NCI-H1105 (cell line): ENCODE results near the gene ALDH3A2.
A peak's percentile ranks its signal among the peaks of the same experiment; 100 is the strongest.

Experiments used
- DNase-seq: peaks from one replicate; lab custom pipeline; 2025; lab: John Stamatoyannopoulos, UW

Gene ALDH3A2

DNA sequence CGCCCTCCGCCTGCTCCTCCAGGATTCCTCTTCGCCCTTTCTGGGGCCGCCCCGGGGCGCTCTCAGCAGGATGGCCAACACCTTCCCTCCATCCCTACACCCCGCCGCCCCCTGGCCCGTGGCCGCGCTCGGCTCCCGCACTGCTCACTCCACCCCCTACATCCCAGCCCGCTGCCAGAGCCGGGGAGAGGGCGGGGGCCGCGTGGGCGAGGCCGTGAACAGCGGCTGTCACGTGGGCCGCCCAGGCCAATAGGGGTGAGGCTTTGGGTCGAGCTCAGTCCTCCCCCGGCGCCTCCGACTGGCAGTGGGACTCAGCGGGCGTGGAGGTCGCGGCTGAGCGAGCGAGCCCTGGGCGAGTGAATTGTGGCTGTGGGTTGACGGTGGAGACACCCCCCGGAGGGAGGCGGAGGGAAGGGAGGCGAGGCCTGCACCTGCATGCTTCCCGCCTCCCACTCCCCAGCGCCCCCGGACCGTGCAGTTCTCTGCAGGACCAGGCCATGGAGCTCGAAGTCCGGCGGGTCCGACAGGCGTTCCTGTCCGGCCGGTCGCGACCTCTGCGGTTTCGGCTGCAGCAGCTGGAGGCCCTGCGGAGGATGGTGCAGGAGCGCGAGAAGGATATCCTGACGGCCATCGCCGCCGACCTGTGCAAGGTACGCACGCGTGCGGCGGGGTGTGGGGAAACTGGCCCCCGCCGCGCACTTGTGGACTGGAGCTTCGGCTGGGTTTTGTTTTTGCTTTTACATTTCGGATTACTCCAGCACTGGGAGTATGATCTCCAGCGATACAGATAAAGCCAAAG is at the start of gene ALDH3A2:
ALDH3A2 (plus strand) TSS at position 277 of the 799 bp plus-strand sequence; CDS start at position 498, 221 bp downstream.
- DNase-seq = peak; percentile 99

GRCh38 chr17:19610311-19610710 is 38.2 kb upstream of the ALDH3A2 start:
- no peak for DNase-seq

DNA sequence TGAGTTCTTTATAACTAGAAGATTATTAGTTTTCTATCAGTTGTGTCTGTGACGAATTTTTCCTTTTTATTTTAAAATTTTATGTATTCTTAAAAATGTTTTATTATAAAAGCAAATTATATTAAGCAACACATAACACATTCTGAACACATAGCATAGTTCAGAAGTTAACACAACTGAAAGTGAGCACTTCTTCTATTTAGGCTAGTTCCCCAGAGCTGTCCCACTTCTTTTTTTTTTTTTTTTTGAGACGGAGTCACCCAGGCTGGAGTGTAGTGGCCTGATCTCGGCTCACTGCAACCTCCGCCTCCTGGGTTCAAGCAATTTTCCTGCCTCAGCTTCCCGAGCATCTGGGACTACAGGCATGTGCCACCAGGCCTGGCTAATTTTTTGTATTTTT is 37.7 kb upstream of the ALDH3A2 start:
- DNase-seq = no peak

DNA sequence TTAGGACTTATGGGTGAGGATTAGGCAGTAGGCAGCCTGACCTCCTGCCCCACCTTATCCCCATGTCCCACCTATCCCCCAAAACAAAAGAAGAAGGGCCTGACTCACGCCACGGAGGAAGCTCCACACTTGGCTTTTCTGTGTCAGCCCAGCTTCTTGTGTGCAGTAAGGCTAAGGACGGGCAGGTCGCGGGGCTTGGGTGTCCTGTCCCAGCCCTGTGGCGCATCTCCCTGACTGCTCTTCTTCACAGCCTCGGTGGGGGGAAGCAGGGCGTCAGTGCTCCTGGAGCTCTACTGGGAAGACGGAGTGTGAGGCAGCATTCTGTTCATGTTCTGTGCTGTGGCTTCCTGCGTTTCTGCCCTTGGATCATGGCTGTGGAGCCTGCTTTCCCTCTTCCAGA is 34.6 kb upstream of the ALDH3A2 start:
- DNase-seq = no peak

DNA sequence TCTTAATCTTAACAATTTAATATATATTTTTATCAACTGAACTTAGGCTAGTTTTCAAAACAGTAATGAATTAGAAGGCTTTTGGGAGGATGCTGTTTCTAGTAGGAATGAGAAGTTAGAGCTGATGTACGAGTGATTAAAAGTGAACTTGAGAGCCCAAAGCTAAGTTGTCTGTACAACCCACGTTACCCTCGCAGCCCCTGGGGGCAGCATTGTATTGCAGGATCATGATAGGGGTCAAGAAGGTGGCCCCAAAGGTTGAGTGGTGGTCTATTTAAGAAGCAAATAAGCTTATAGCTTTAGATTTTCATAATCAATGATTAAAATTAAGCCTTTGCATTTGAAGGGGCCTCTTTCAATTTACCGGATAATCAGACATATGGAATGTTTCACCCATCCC is 33.7 kb upstream of the ALDH3A2 start:
- DNase-seq = no peak

DNA sequence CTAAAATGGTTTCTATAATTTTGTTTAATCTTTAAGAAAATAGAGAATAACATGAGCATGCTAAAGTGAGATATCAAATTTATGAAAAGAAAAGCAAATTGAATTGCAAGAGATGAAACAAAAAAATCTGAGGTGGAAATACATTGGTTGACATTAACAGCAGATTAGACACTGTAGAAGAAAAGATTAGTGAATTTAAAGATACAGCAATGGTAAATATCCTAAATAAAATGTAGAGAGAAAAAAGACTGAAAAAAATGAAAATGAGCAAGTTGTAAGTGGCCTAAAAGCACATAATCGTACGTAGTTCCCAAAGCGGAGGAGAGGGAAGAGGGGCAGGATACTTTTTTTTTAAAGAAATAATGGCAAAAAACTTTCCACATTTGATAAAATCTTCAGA is 30.5 kb upstream of the ALDH3A2 start:
- DNase-seq = no peak

- no peak for DNase-seq
Observed at GRCh38 chr17:19619705-19620325, 28.7 kb upstream of the ALDH3A2 start.

GRCh38 chr17:19621697-19622096 is 26.9 kb upstream of the ALDH3A2 start:
- DNase-seq = no peak

DNA sequence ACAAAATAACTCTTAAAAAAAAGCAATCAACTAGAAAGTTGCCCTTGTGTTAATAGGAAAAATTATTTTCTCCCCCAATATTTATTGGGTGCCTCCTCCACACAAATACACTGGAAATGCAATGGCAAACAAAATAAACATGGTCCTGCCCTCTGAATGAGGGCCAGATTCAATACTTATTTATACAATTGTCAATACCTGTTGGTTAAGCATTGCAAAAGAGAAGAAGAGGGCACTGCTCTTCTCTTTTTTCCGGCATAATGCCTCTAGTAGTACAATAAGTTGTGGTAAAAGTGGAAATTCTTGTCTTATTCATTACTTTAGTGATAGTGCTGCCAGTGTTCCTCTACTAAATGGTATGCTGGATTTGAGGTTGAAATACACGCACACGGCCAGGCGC is 22.5 kb upstream of the ALDH3A2 start:
- DNase-seq = no peak

GRCh38 chr17:19629449-19629848 is 19.1 kb upstream of the ALDH3A2 start:
- no peak for DNase-seq

GRCh38 chr17:19630035-19630434 is 18.5 kb upstream of the ALDH3A2 start:
- DNase-seq = no peak

- DNase-seq = no peak
Observed at GRCh38 chr17:19630661-19631060, 17.9 kb upstream of the ALDH3A2 start.

- DNase-seq = no peak
Observed at GRCh38 chr17:19631905-19632304, 16.6 kb upstream of the ALDH3A2 start.

GRCh38 chr17:19641687-19642372 is 6.7 kb upstream of the ALDH3A2 start:
- DNase-seq = no peak

DNA sequence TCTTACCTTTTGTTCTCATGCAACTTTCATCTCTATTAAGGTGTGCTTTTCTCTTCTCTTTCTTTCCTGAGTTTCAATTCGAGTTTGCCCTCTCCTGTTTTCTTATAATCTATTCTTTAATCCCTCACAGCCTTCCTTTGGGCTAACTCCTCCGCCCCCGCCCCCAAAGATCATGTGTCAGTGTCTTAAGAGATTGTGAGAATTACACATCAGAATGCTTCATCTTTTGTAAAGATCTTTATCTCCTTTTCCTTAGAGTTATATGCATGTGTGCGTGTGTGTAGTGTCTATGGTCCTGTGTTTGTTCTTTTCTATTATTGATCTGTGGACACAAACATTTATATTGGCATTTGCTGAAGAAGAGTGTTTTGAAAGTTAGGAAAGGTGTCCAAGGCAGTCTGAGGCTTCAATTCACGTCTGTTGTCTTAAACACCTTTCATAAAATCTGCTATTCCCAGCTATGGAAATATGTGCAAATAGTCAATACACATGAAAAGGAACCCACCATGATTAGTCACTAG is 6.1 kb upstream of the ALDH3A2 start:
- DNase-seq = no peak

DNA sequence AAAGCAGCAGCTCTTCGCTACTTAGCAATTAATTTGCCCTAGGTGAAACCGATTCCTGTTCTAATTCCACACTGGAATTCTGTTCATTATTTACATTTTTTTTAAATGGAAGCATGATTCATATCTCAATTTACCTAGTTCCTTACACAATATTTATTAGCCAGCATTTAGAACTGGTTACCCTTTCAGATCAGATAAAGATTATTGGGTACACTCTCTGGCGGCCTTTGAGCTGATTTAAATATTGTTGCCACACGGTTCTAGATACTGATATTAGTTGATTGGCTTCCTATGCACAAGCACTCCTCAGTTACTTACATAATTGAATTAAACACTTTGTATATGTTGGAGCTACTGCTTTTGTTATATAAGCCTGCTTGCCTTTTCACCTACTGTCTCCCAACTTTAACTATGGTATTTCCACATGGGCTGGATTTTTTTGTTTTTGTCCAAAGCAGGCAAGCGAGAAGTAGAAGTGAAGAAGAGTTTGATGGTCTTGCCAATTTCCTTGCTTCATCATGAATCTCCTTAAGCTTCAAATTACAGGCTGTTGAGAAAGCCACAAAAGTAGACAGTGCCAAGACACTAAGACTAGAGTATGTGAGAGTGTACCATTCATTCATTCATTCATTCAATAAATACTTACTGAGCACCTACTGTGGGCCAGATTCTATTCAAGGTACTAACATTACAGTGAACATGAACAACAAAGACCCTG is 3.9 kb upstream of the ALDH3A2 start:
- no peak for DNase-seq

GRCh38 chr17:19645734-19646201 is 2.8 kb upstream of the ALDH3A2 start:
- DNase-seq = no peak

DNA sequence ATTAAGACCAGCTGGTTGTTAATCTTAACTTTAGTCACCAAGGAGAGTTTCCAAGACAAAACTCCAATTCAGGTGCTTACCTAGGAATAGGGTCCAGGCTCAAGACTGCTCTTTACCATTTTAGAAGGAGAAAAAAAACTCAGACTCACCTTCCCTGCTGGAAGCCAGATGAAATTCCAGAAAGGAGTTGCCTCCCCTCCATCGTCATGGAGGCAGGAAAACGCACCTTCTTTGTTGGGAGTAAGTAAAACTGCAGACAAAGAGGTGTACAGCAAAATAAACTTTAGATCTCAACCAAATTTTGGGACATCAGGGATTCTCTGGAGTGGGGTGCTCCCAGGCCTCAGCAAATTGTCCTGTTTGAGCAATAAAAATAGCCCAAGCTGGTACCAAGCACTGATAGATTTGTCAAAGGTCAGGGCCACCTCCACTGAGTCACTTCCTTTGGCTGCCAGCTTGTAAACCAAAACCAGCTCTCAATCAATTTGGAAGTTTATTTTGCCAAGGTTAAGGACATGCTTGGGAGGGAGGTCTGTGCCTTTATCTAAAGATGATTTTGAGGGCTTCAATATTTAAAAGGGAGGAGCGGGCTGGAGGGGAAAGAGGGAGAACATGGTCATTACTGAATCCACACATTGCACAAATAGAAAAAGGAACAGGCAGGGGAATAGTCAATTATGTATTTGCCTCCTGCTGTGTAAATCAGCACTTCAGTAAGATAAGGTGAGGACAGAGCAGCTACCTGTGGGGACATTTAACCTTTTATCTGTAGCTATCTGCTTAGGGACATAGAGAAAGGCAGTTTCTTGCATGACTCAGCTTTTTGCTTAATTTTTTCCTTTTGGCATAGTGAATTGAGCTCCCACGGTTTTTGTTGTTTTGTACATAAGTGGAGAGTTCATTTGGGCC is 1.5 kb upstream of the ALDH3A2 start:
- no peak for DNase-seq

DNA sequence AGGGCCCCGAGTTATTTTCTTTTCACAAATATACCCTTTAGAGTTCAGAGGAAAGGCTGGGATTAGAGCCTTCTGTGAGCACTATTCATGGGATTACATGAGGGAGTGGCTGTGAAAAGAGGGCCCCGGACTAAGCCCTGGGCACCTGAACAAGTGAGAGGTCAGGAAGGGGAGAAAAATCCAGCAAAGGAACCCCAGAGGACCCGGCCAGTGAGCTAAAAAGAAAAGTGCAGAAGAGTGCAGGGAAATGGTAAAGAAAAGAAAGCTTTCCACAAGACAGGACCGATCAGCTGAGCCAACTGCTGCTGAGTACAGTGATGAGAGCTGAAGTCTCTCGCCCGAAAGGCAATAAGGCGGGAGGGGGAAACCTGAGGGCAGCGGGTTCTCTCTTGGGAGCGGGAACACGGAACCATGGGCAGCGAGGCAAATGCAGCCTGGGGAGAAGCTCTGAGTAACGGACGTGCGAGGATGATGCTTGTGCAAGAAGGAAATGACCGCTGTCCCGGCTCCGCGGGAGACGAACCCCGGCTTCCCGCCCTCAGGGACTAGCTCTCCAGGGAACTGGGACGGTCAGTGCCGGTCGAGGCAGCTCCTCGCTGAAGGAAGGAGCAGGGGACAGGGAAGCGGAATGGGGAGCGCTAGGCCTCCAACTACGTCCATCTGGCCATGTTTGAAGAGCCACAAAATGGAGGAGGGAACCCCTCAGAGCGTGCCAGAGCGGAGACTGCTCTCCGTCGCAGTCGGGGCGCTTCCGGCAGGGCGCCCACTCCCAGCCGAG is 665 bp upstream of the ALDH3A2 start:
- DNase-seq = peak; percentile 54

GRCh38 chr17:19649274-19649541 is 657 bp downstream of the ALDH3A2 start:
- DNase-seq = no peak
